GM18505 (cell line): Measurements from ENCODE around the gene ENKUR.

Experiments used
- ATAC-seq: cut with Tn5 transposase; IDR thresholded peaks from one replicate; pipeline ENCODE4 v1.9.1; 2021; ENCODE audit not compliant: unreplicated experiment
- POLR2A ChIP-seq: IDR thresholded peaks from 4 replicates; pipeline ENCODE4 v1.6.1; 2011; ENCODE audit warnings: borderline replicate concordance; ENCODE audit not compliant: insufficient read depth, insufficient read length; ENCODE audit errors: extremely low read depth

ENKUR gene

DNA sequence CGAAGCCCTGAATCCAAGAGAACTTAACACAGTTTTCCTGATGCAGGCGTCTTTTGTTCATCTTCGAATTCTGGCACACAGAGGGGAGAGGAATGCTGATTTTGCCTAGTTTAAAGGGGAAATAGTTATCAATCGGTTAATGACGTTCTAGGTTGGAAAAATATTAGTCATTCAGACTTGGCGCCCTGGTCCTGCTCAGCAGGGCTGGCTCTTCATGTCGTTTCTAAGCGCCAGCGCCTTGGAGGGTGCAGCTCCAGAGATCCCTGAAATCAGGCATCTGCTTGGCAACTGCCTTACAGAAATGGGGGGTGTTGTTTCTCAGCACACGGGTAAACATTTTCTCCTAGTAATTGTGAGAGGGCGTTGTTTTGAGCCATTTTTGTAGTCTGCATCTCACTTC, 62.3 kb downstream of the ENKUR start:
- no peak for TF ChIP-seq POLR2A
- no peak for ATAC-seq

DNA sequence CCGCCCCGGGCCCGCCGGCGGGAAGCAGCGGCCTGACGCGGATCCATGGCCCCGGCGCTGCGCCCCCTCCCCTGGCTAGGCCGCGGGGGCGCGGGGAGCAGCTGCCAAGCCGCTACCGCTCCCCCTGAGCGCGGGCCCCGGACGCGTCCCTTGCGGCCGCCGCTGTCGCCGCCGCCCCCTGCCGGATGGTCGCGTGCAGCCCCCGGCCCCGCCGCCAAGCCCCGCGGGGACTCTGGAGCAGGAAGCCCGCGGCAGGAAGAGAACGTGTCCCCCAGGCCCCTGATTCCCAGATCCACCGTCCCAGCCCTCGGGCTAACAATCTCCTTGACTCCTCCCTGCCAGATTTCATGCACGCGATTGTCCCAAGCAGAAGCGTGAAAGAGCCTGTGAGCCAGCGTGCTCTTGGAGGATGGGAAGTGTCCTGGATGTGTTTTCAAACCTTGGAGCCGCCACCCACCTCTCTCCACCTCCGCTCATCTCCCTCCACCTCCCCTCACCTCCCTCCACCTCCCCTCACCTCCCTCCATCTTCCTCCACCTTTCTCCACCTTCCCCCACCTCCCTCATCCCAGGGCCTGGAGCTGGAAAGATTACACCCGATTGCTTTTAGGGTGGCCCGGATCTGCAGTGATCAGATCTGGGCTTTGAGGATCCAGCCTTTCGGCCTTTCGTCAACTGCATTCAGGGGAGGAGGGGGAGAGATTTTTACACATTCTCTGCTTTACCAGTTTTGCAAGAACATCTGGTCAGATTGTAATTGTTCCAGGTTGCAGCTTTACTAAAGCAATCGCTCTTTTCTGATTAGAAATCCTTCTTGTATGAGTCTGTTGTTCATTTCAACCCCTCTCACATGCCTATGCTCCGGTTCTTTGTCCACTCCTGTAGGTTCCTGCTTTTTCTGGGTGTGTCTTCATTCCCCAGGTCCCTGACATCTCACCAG, 63.0 kb downstream of the ENKUR start:
- peak; percentile 76 for ATAC-seq
- no peak for TF ChIP-seq POLR2A

- TF ChIP-seq POLR2A = no peak
- ATAC-seq = peak; percentile 35
These were observed 63.7 kb downstream of the ENKUR start, which contains the start of gene PRTFDC1 for GRCh38 chr10:24952143-24952706. Gene PRTFDC1, minus strand, starts transcription at chr10:24952606. Its CDS starts 31 bp downstream, at chr10:24952575.

DNA sequence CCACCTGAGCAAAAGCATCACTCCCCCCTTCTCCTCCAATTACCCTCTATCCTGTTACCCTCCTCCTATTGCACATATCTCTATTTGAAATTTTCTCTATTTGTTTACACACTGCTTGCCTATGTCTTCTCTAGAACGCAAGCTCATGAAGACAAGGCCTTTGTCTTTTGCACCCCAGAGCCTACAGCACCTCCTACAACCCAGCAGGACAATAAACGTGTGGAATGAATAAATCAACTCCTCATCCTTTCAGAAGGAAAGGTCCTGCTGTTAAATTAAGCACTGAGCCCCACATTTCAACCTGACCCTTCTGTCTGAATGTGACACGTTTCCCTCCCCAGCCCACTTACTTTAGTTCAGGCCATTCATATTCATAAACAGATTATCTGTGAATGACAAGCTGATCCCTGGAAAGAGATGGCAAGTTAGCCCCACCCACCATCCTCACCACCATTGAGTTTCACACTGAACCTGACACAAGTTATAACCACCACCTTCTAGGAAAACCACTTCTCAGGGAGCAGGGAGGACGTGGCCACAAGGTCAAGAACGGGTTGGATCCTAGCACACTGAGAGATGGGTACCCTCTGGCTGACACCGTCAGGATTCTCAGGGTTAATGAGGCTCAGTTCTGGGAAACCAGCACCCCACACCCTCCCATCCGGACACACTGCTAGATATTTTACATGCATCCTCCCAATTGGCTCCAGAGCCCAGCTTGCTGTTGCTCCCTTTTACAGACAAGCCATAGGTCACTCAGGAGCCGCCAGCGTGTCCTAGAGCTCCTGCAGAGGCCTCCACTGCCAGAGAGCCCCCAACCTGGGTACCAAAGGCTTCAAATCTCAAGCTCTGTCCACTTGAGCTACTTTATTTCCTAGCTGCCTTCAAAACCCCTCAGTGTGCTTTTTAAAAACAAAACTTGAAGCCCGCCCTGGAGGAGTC, 64.5 kb downstream of the ENKUR start:
- no peak for ATAC-seq
- no peak for TF ChIP-seq POLR2A

DNA sequence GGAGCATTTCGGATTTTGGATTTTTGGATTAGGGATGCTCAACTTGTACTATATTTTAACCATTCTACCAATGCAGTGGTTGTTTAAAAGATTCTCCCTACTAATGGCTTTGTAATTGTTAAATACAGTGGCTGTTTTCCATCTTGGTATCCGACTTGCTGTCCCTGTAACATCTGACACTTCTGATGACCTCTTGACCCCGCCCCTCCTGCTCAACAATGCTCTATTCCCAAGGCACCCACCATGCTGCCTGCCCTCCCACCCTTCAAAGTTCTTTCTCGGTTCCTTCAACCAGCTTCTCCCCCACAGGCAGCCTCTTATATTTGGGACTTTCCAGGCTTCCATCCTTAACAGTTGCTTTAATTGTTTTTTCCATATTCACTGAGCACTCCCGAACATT, 65.5 kb downstream of the ENKUR start:
- no peak for ATAC-seq
- no peak for TF ChIP-seq POLR2A

DNA sequence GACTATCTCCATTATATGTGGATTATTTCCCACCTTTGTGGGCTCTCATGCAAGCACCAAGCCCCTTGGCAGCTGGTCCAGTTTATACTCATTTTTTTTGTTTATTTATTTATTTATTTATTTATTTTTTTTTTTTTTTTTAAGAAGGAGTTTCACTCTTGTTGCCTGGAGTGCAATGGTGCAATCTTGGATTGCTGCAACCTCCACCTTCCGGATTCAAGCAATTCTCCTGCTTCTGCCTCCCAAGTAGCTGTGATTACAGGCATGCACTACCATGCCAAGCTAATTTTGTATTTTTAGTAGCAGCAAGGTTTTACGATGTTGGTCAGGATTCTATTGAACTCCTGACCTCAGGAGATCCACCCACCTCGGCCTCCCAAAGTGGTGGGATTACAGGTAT, 66.3 kb downstream of the ENKUR start:
- no peak for TF ChIP-seq POLR2A
- no peak for ATAC-seq

- no peak for TF ChIP-seq POLR2A
- ATAC-seq = peak; percentile 53
These were observed 68.5 kb downstream of the ENKUR start for GRCh38 chr10:24947304-24948097.

GRCh38 chr10:24944512-24945255, 71.3 kb downstream of the ENKUR start:
- ATAC-seq = no peak
- no peak for TF ChIP-seq POLR2A

GRCh38 chr10:24938525-24938924, 77.4 kb downstream of the ENKUR start:
- TF ChIP-seq POLR2A = no peak

GRCh38 chr10:24938076-24938475, 77.9 kb downstream of the ENKUR start:
- no peak for TF ChIP-seq POLR2A
- no peak for ATAC-seq

More at GRCh38 chr10:24938525-24938924, 77.4 kb downstream of the ENKUR start:
- ATAC-seq = no peak

- no peak for TF ChIP-seq POLR2A
- no peak for ATAC-seq
These were observed 80.3 kb downstream of the ENKUR start for GRCh38 chr10:24935504-24936292.
